Smooth muscle cell of the coronary artery (primary cell): Measurements from ENCODE around the gene CEP57. TPM values are rescaled to one million over a fixed set of nuclear protein-coding genes. Genes with fewer than 3 reads are reported as not detected.

ENCODE experiments used
- total RNA-seq: library from RNA; depleted of rRNA; stranded (reverse); fragments of >200 nt; gene quantifications from 2 replicates; pipeline ENCODE4 v1.2.3, GENCODE V29; 2014; ENCODE audit warnings: low replicate concordance

Gene CEP57
- 22.7 and 50.5 TPM in 2 replicates for total RNA-seq

DNA sequence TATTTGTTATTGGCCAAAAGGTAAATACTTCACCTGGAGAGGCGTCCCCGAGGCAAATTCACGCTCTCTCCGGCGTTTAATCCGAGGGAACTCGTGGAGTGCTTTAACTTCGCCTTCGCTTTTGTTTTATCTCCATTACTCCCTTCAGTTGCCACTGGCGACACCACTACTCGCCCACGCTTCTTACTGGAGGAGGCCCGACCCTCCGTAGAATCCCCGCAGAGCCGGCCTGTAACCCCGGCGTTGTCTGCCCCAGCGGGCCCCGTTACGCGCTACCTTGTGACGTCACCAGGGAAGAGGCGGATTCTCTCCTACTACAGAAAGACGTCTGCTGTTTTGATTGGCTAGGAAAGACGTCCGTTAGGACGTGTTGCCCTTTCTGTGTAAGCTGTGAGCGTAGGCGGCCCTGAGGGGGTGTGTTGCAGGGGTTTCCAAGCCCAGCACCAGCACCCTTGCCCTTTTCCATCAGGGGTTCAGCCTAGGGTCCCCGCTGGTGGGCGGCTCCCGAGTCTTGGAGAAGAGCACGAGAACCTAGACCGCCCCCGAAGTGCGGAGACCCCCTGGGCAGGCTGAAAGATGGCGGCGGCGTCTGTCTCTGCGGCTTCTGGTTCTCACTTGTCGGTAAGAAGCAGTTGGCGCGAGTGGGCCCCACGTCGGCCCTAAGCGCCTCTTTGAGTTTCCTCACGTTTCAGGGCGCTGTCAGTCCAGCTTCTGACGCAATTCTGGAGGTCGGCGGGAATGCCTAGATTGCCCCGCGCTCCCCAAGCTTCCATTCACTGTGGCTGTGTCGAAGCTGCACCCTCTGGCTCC is at the start of gene CEP57:
Gene CEP57 (plus strand): TSS at position 376 of the 810 bp plus-strand sequence. CDS start 201 bp downstream, at position 577.

DNA sequence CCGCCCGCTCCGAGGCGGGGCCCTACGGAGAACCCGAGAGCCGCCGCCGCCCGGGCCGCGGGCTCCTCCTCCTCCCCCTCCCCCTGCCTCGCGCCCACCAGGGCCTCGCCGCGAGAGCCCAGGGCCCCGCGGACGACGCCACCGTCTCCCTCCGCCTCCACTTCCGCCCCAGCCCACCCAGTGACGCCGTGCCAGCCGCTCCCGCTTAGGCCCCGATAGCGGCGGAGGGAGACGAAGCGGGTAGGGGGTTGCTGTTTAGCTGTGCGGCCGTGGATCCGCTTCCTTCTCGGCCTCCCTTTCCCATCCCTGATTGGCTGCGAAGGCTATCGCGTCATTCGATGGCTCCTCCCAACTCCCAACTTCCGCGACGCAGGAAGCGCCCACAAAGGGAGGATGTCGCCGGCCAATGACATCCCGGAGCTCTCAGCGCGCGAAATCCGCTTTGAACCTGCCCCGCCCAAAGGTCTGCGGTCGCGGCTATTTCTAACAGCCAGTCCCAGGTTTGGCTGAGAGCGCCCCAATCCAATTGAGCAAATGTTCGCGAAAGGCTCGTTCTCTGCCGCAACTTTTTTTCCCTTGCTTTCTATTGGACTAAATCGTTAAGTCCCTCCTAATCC is 684 bp upstream of the CEP57 start, which contains the start of gene FAM76B:
Gene FAM76B (minus strand): TSS at position 277 of the 617 bp plus-strand sequence. CDS start 304 bp downstream, outside the sequence.

Other genes with a start within 250 kb of the CEP57 start
- gene FAM76B, start 716 bp upstream of the CEP57 start, total RNA-seq, result 5.5 and 7.5 TPM in 2 replicates
- 11.2 and 28.7 TPM in 2 replicates for gene MTMR2, start 133.6 kb downstream of the CEP57 start, total RNA-seq